CD14-positive monocyte (primary cell): Measurements from ENCODE around the gene TKT. TPM values are rescaled to one million over a fixed set of nuclear protein-coding genes. Genes with fewer than 3 reads are reported as not detected.

Source experiments
- DNase-seq, 3 donors: peaks; one replicate each; pipeline ENCODE4 v3.0.0-alpha.2; 2011 to 2022
- H2AFZ ChIP-seq: 2 replicates; pipeline ENCODE4 v1.6.0; 2012; ENCODE audit warnings: mild to moderate bottlenecking, low read depth, low read length, inconsistent platforms; ENCODE audit not compliant: insufficient read depth, poor library complexity, severe bottlenecking
- H3K27ac ChIP-seq, 2 donors: 1 replicate in 1 of 2; 2 replicates in 1 of 2; pipeline ENCODE4 v1.5.1; 2012 to 2013; ENCODE audit warnings: low read length in 2 of 2, control low read depth in 1 of 2, inconsistent platforms in 1 of 2, low read depth in 1 of 2, mild to moderate bottlenecking in 1 of 2
- H3K27me3 ChIP-seq, 2 donors: one replicate each; pipeline versions ENCODE4 v1.6.0 to v1.6.1; 2011 to 2013; ENCODE audit warnings: low read length in 2 of 2; ENCODE audit not compliant: control insufficient read depth in 2 of 2, insufficient read depth in 2 of 2
- H3K36me3 ChIP-seq, 2 donors: replicated peaks in 1 of 2; 1 replicate in 1 of 2; 2 replicates in 1 of 2; pipeline versions ENCODE4 v1.5.1 to v1.6.1; 2012 to 2013; ENCODE audit warnings: low read length in 2 of 2, control low read depth in 1 of 2, inconsistent platforms in 1 of 2, mild to moderate bottlenecking in 1 of 2; ENCODE audit not compliant: insufficient read depth in 2 of 2, control insufficient read depth in 1 of 2
- H3K4me1 ChIP-seq, 2 donors: 1 replicate in 1 of 2; 2 replicates in 1 of 2; pipeline versions ENCODE4 v1.5.1 to v1.6.1; 2012 to 2013; ENCODE audit warnings: low read length in 2 of 2, control low read depth in 1 of 2, inconsistent platforms in 1 of 2, mild to moderate bottlenecking in 1 of 2, moderate library complexity in 1 of 2; ENCODE audit not compliant: insufficient read depth in 2 of 2, control insufficient read depth in 1 of 2
- H3K4me2 ChIP-seq: replicated peaks from 2 replicates; pipeline ENCODE3; 2012; ENCODE audit warnings: low read length, moderate library complexity, mild to moderate bottlenecking; ENCODE audit not compliant: poor library complexity, severe bottlenecking; ENCODE audit errors: extremely low read depth
- H3K4me3 ChIP-seq, 3 experiments: fragments of 200-600 bp in 1 of 3; sonication (generic) in 1 of 3; replicated peaks in 1 of 3; 1 replicate in 2 of 3; 2 replicates in 1 of 3; pipeline ENCODE4 v1.5.1; 2011 to 2013; ENCODE audit warnings: low read length in 3 of 3, mild to moderate bottlenecking in 3 of 3, control low read depth in 2 of 3, low read depth in 2 of 3, inconsistent platforms in 1 of 3, moderate library complexity in 1 of 3
- H3K79me2 ChIP-seq: 2 replicates; pipeline ENCODE4 v1.6.0; 2012; ENCODE audit warnings: mild to moderate bottlenecking, control low read depth, inconsistent platforms, low read length, moderate library complexity; ENCODE audit not compliant: insufficient read depth
- H3K9ac ChIP-seq: 2 replicates; pipeline ENCODE4 v1.6.0; 2017; ENCODE audit warnings: low read length, mild to moderate bottlenecking; ENCODE audit not compliant: insufficient read depth, poor library complexity, severe bottlenecking
- H3K9me3 ChIP-seq, 2 donors: replicated peaks in 1 of 2; 1 replicate in 1 of 2; 2 replicates in 1 of 2; pipeline versions ENCODE4 v1.5.1 to v1.6.1; 2012 to 2013; ENCODE audit warnings: low read length in 2 of 2, control low read depth in 1 of 2; ENCODE audit not compliant: control insufficient read depth in 1 of 2, insufficient read depth in 1 of 2
- H4K20me1 ChIP-seq: 2 replicates; pipeline ENCODE4 v1.6.0; 2012; ENCODE audit warnings: mild to moderate bottlenecking, low read length, control low read depth, moderate library complexity; ENCODE audit not compliant: insufficient read depth
- H3K27ac Mint-ChIP-seq, 7 donors: one replicate each; pipeline ENCODE4 v1.8.0; 2020; ENCODE audit warnings: mild to moderate bottlenecking in 7 of 7, mixed read lengths in 7 of 7, moderate library complexity in 6 of 7, inconsistent platforms in 2 of 7
- H3K27me3 Mint-ChIP-seq, 3 donors: one replicate each; pipeline ENCODE4 v1.8.0; 2021 to 2022; ENCODE audit warnings: low read depth in 3 of 3, mild to moderate bottlenecking in 3 of 3, mixed read lengths in 3 of 3, moderate library complexity in 3 of 3, inconsistent platforms in 1 of 3
- H3K36me3 Mint-ChIP-seq, 2 donors: one replicate each; pipeline ENCODE4 v1.8.0; 2020; ENCODE audit warnings: mixed read lengths in 2 of 2, inconsistent platforms in 1 of 2, mild to moderate bottlenecking in 1 of 2
- H3K4me1 Mint-ChIP-seq: one replicate; pipeline ENCODE4 v1.8.0; 2020; ENCODE audit warnings: mild to moderate bottlenecking, mixed read lengths
- H3K4me3 Mint-ChIP-seq, 2 donors: one replicate each; pipeline ENCODE4 v1.8.0; 2020; ENCODE audit warnings: mild to moderate bottlenecking in 2 of 2, mixed read lengths in 2 of 2, moderate library complexity in 1 of 2
- H3K9me3 Mint-ChIP-seq, 7 donors: one replicate each; pipeline ENCODE4 v1.8.0; 2020 to 2022; ENCODE audit warnings: mixed read lengths in 7 of 7, mild to moderate bottlenecking in 6 of 7, moderate library complexity in 6 of 7, inconsistent platforms in 2 of 7
- CTCF ChIP-seq: fragments of 200-600 bp; IDR thresholded peaks from one replicate; pipeline ENCODE4 v1.8.0; 2022; ENCODE audit warnings: antibody characterized with exemption, mild to moderate bottlenecking
- WGBS: methylation state at CpG from one replicate; pipeline ENCODE4 v1.1.5; 2013; ENCODE audit warnings: missing lambda C conversion rate; ENCODE audit not compliant: insufficient coverage; 5-methylcytosine and 5-hydroxymethylcytosine counted together
- intact Hi-C, 2 donors: fragments of 100-400 bp; cut with micrococcal nuclease; formaldehyde crosslinking; loops; one replicate each; pipeline versions ENCODE4 v1.15.0 to v1.15.1; 2023
- polyA plus RNA-seq, 3 donors: library from polyadenylated mRNA; depleted of rRNA in 1 of 3; unstranded in 2 of 3; stranded (reverse) in 1 of 3; fragments of 300-500 nt in 2 of 3; fragments of >200 nt in 1 of 3; fragmentation: Illumina TruSeq in 2 of 3; gene quantifications; 1 replicate in 2 of 3; 2 replicates in 1 of 3; pipeline ENCODE4 v1.2.3, GENCODE V29; 2012 to 2021

Gene TKT
- polyA plus RNA-seq, 3 donors, result 496 to 582 (median 562) TPM

GRCh38 chr3:53258600-53259426 is 3.0 kb upstream of the TKT start:
- intact Hi-C loops, result loop anchor here (5.0 to 10.0 kb wide), 2 partner anchors 97 to 364 kb away; partner anchors contain the start of genes PRKCD (in 1 of the 2) and STIMATE (in 1 of the 2)
- Mint-ChIP-seq H3K4me3 (no peak overlapping the region), H3K27me3 (peaks cover 0 to 2% (median 1%) of the 10 kb centered on the region in 3 donors), H3K4me1 (peaks cover 39% of the 10 kb centered on the region), H3K9me3 (peaks cover 0 to 1% (median 0%) of the 10 kb centered on the region in 7 donors), H3K36me3 (no peaks in the 10 kb centered on the region), H3K27ac (no peak overlapping the region)
- H3K4me3 ChIP-seq, result no peak overlapping the region
- no peak overlapping the region for H3K9ac ChIP-seq
- TF ChIP-seq CTCF, result no peak
- peaks cover 24% of the 10 kb centered on the region for H3K79me2 ChIP-seq
- no peak overlapping the region for H3K27ac ChIP-seq
- no peaks in the 10 kb centered on the region for H3K27me3 ChIP-seq
- no peak overlapping the region for H3K4me2 ChIP-seq
- DNase-seq, result no peak
- peaks cover 17% of the 10 kb centered on the region for H4K20me1 ChIP-seq
- no peak overlapping the region for H2AFZ ChIP-seq
- no peaks in the 10 kb centered on the region for H3K9me3 ChIP-seq
- H3K36me3 ChIP-seq, result no peaks in the 10 kb centered on the region
- 90% methylated on average over 7 of the region's 8 CpGs for WGBS
- H3K4me1 ChIP-seq, result peaks cover 28 to 30% of the 10 kb centered on the region in 2 donors

GRCh38 chr3:53257465-53257864 is 1.6 kb upstream of the TKT start:
- peak overlapping the region in 1 of 7 donors; percentile 10 for H3K27ac Mint-ChIP-seq
- Histone ChIP-seq H3K4me1 (peaks cover 41 to 43% of the 10 kb centered on the region in 2 donors), H3K79me2 (peaks cover 37% of the 10 kb centered on the region), H3K4me2 (no peak overlapping the region), H3K27me3 (no peaks in the 10 kb centered on the region), H3K9me3 (no peaks in the 10 kb centered on the region), H3K4me3 (no peak overlapping the region), H2AFZ (no peak overlapping the region), H3K36me3 (no peaks in the 10 kb centered on the region), H3K9ac (no peak overlapping the region), H4K20me1 (peaks cover 30% of the 10 kb centered on the region), H3K27ac (no peak overlapping the region)
- H3K27me3 Mint-ChIP-seq, result peaks cover 1 to 2% (median 2%) of the 10 kb centered on the region in 3 donors
- WGBS, result 100% methylated on average over 2 of the region's 4 CpGs
- H3K4me1 Mint-ChIP-seq, result peaks cover 49% of the 10 kb centered on the region
- H3K4me3 Mint-ChIP-seq, result no peak overlapping the region
- H3K36me3 Mint-ChIP-seq, result peaks cover 2 to 4% of the 10 kb centered on the region in 2 donors
- peaks cover 0 to 1% (median 0%) of the 10 kb centered on the region in 7 donors for H3K9me3 Mint-ChIP-seq
- DNase-seq, result no peak
- intact Hi-C loops, result loop anchor here (5.0 to 10.0 kb wide), 2 partner anchors 95 to 363 kb away; partner anchors contain the start of genes PRKCD (in 1 of the 2) and STIMATE (in 1 of the 2)
- no peak for TF ChIP-seq CTCF
